Glutamatergic neuron (in vitro differentiated cells): Measurements from ENCODE around the gene R3HCC1L. TPM values are rescaled to one million over a fixed set of nuclear protein-coding genes. Genes with fewer than 3 reads are reported as not detected.
"Not testable (repeated sequence)": the region's sequence is repeated elsewhere in the genome, so short reads cannot be mapped to it uniquely, and the experiment has no call there.

Experiments
- DNase-seq: peaks from one replicate; pipeline ENCODE4 v3.0.0; 2022
- H3K27ac Mint-ChIP-seq: one replicate; pipeline ENCODE4 v1.8.0; 2020; ENCODE audit warnings: mild to moderate bottlenecking, mixed read lengths, inconsistent platforms; ENCODE audit not compliant: unreplicated experiment
- H3K27me3 Mint-ChIP-seq: one replicate; pipeline ENCODE4 v1.8.0; 2020; ENCODE audit warnings: mild to moderate bottlenecking, moderate library complexity, mixed read lengths, inconsistent platforms; ENCODE audit not compliant: unreplicated experiment
- H3K36me3 Mint-ChIP-seq: one replicate; pipeline ENCODE4 v1.8.0; 2020; ENCODE audit warnings: mild to moderate bottlenecking, mixed read lengths, inconsistent platforms; ENCODE audit not compliant: unreplicated experiment
- H3K4me1 Mint-ChIP-seq: one replicate; pipeline ENCODE4 v1.8.0; 2020; ENCODE audit warnings: mild to moderate bottlenecking, low read depth, mixed read lengths, inconsistent platforms; ENCODE audit not compliant: unreplicated experiment
- H3K4me3 Mint-ChIP-seq: one replicate; pipeline ENCODE4 v1.8.0; 2020; ENCODE audit warnings: mild to moderate bottlenecking, mixed read lengths, inconsistent platforms; ENCODE audit not compliant: unreplicated experiment
- H3K9me3 Mint-ChIP-seq: one replicate; pipeline ENCODE4 v1.8.0; 2020; ENCODE audit warnings: mild to moderate bottlenecking, moderate library complexity, mixed read lengths, inconsistent platforms; ENCODE audit not compliant: unreplicated experiment
- CTCF ChIP-seq: fragments of 200-600 bp; sonication (generic); IDR thresholded peaks from one replicate; pipeline ENCODE4 v1.5.0; 2021; ENCODE audit not compliant: partially characterized antibody, unreplicated experiment
- total RNA-seq: library from RNA; stranded (reverse); fragmentation: NEBNext Ultra II Directional; extraction: Animal tissue kit (Norgen Biotek cat#: 25700); gene quantifications from one replicate; pipeline ENCODE4 v1.2.1, GENCODE V29; 2021; ENCODE audit not compliant: unreplicated experiment

The R3HCC1L gene
- total RNA-seq, 1 donor from 2014 or later, result 13.6 TPM

GRCh38 chr10:98169379-98169778, 34.9 kb downstream of the R3HCC1L start:
- H3K4me3 Mint-ChIP-seq, result no peak overlapping the region
- TF ChIP-seq CTCF, result no peak
- peaks cover 41% of the 10 kb centered on the region for H3K4me1 Mint-ChIP-seq
- H3K27ac Mint-ChIP-seq, result no peak overlapping the region
- no peak for DNase-seq
- H3K36me3 Mint-ChIP-seq, result no peaks in the 10 kb centered on the region
- H3K27me3 Mint-ChIP-seq, result peaks cover 2% of the 10 kb centered on the region
- no peaks in the 10 kb centered on the region for H3K9me3 Mint-ChIP-seq

- Mint-ChIP-seq H3K4me1 (peaks cover 39% of the 10 kb centered on the region), H3K4me3 (no peak overlapping the region), H3K27ac (no peak overlapping the region), H3K9me3 (no peaks in the 10 kb centered on the region), H3K27me3 (peaks cover 2% of the 10 kb centered on the region), H3K36me3 (no peaks in the 10 kb centered on the region)
- peak; percentile 89 for TF ChIP-seq CTCF
- peak; percentile 24 for DNase-seq
Measured at GRCh38 chr10:98170249-98171117, 36.0 kb downstream of the R3HCC1L start.

GRCh38 chr10:98172073-98172472, 37.6 kb downstream of the R3HCC1L start:
- peaks cover 2% of the 10 kb centered on the region for H3K27me3 Mint-ChIP-seq
- DNase-seq, result no peak
- no peaks in the 10 kb centered on the region for H3K9me3 Mint-ChIP-seq
- TF ChIP-seq CTCF, result no peak
- H3K4me3 Mint-ChIP-seq, result peak overlapping the region; percentile 14
- H3K27ac Mint-ChIP-seq, result peak overlapping the region; percentile 95
- H3K4me1 Mint-ChIP-seq, result peaks cover 39% of the 10 kb centered on the region
- no peaks in the 10 kb centered on the region for H3K36me3 Mint-ChIP-seq

- H3K36me3 Mint-ChIP-seq, result no peaks in the 10 kb centered on the region
- peak overlapping the region; percentile 95 for H3K27ac Mint-ChIP-seq
- peaks cover 2% of the 10 kb centered on the region for H3K27me3 Mint-ChIP-seq
- peaks cover 39% of the 10 kb centered on the region for H3K4me1 Mint-ChIP-seq
- H3K9me3 Mint-ChIP-seq, result no peaks in the 10 kb centered on the region
- peak overlapping the region; percentile 14 for H3K4me3 Mint-ChIP-seq
- TF ChIP-seq CTCF, result no peak
- DNase-seq, result peak; percentile 23
Measured at GRCh38 chr10:98172495-98172894, 38.0 kb downstream of the R3HCC1L start.

- peak overlapping the region; percentile 95 for H3K27ac Mint-ChIP-seq
- peaks cover 2% of the 10 kb centered on the region for H3K27me3 Mint-ChIP-seq
- H3K4me3 Mint-ChIP-seq, result peak overlapping the region; percentile 53
- no peak for TF ChIP-seq CTCF
- DNase-seq, result peak; percentile 38
- peaks cover 35% of the 10 kb centered on the region for H3K4me1 Mint-ChIP-seq
- H3K9me3 Mint-ChIP-seq, result no peaks in the 10 kb centered on the region
- H3K36me3 Mint-ChIP-seq, result no peaks in the 10 kb centered on the region
Measured at GRCh38 chr10:98173260-98173659, 38.8 kb downstream of the R3HCC1L start.

- H3K4me1 Mint-ChIP-seq, H3K9me3 Mint-ChIP-seq, DNase-seq, H3K27me3 Mint-ChIP-seq, H3K27ac Mint-ChIP-seq, H3K4me3 Mint-ChIP-seq: not testable (repeated sequence)
- peaks cover 37% of the 10 kb centered on the region for H3K36me3 Mint-ChIP-seq
Measured at GRCh38 chr10:98182351-98182915, 48.0 kb downstream of the R3HCC1L start.
